K562 (cell line): ENCODE results near the gene ST7. TPM values are rescaled to one million over a fixed set of nuclear protein-coding genes. Genes with fewer than 3 reads are reported as not detected.

ENCODE experiments used
- ATAC-seq: fragments of 200-7000 bp; cut with Tn5 transposase; 3 replicates; pipeline ENCODE4 v1.9.1; 2020; ENCODE audit warnings: moderate library complexity
- BruUV-seq: library from RNA; stranded (reverse); fragments of 400-500 nt; replicated peaks from 2 replicates; lab custom pipeline; 2021; lab: Mats Ljungman, UMichigan
- CTCF ChIA-PET: fragments of 300-600 bp; formaldehyde crosslinking; extraction: SDS; loops from one replicate; lab custom pipeline; 2021; ENCODE audit warnings: low intra/inter-chr PET ratio; lab: Yijun Ruan, JAX
- POLR2A ChIA-PET: fragments of 300-600, 350-650 bp; sonication (Branson Sonifier 250); formaldehyde crosslinking; extraction: SDS; loops from one replicate; lab custom pipeline; 2021; ENCODE audit warnings: antibody characterized with exemption, inconsistent platforms; lab: Yijun Ruan, JAX
- DNase-seq, 4 experiments: peaks; one replicate each; pipeline versions ENCODE4 v3.0.0 to v3.0.0-alpha.2; 2011 to 2018; ENCODE audit warnings: low spot score in 3 of 4, mixed read lengths in 3 of 4; ENCODE audit errors: extremely low read depth in 1 of 4
- FAIRE-seq: peaks from 2 replicates; lab custom pipeline; 2011; peaks lifted over from hg19 to GRCh38; lab: Jason Lieb, UNC
- H2AFZ ChIP-seq: 2 replicates; pipeline ENCODE4 v1.6.0; 2011; ENCODE audit warnings: low read depth, low read length, control low read depth, inconsistent platforms
- H3K27ac ChIP-seq: fragments of 200-600 bp; 3 replicates; pipeline ENCODE4 v1.8.0; 2011; ENCODE audit warnings: low read depth, mild to moderate bottlenecking, control low read depth, inconsistent platforms, low read length, moderate library complexity, mixed read lengths; ENCODE audit errors: extremely low read depth
- H3K27me3 ChIP-seq, 2 experiments: fragments of 300-600 bp in 1 of 2; 2 replicates in 1 of 2; 3 replicates in 1 of 2; pipeline versions ENCODE4 v1.6.0 to v1.8.0; 2011; ENCODE audit warnings: inconsistent platforms in 2 of 2, low read length in 2 of 2, mild to moderate bottlenecking in 1 of 2, mixed read lengths in 1 of 2, moderate library complexity in 1 of 2; ENCODE audit not compliant: control insufficient read depth in 2 of 2, insufficient read depth in 2 of 2
- H3K36me3 ChIP-seq: fragments of 300-600 bp; 3 replicates; pipeline ENCODE4 v1.8.0; 2011; ENCODE audit warnings: mild to moderate bottlenecking, low read length, inconsistent platforms; ENCODE audit not compliant: control insufficient read depth, insufficient read depth
- H3K4me1 ChIP-seq, 2 experiments: fragments of 200-600 bp in 1 of 2; replicated peaks in 1 of 2; 2 replicates in 1 of 2; 3 replicates in 1 of 2; pipeline versions ENCODE4 v1.5.1 to v1.8.0; 2011; ENCODE audit warnings: inconsistent platforms in 2 of 2, low read length in 2 of 2, mild to moderate bottlenecking in 1 of 2, mixed read lengths in 1 of 2, moderate library complexity in 1 of 2; ENCODE audit not compliant: control insufficient read depth in 2 of 2, insufficient read depth in 2 of 2
- H3K4me2 ChIP-seq: 2 replicates; pipeline ENCODE4 v1.6.1; 2011; ENCODE audit warnings: low read length, control low read depth, inconsistent platforms, mixed read lengths; ENCODE audit not compliant: insufficient read depth
- H3K4me3 ChIP-seq: fragments of 200-600 bp; sonication (generic), shearing (Covaris generic); 2 replicates; pipeline ENCODE4 v1.5.1; 2016; ENCODE audit warnings: control low read depth, inconsistent platforms
- H3K79me2 ChIP-seq: fragments of 200-600 bp; 3 replicates; pipeline ENCODE4 v1.8.0; 2011; ENCODE audit warnings: low read length, inconsistent platforms; ENCODE audit not compliant: control insufficient read depth, insufficient read depth
- H3K9ac ChIP-seq, 2 experiments: 2 replicates each; pipeline versions ENCODE4 v1.6.0 to v1.6.1; 2011; ENCODE audit warnings: low read depth in 2 of 2, low read length in 2 of 2, control low read depth in 1 of 2, inconsistent platforms in 1 of 2, mild to moderate bottlenecking in 1 of 2, mixed read lengths in 1 of 2; ENCODE audit not compliant: insufficient read depth in 1 of 2
- H3K9me1 ChIP-seq: one replicate; pipeline ENCODE4 v1.6.0; 2011; ENCODE audit warnings: inconsistent platforms, mild to moderate bottlenecking, low read length, moderate library complexity; ENCODE audit not compliant: control insufficient read depth, insufficient read depth
- H3K9me3 ChIP-seq: replicated peaks from 2 replicates; pipeline ENCODE4 v1.5.1; 2011; ENCODE audit warnings: low read depth, low read length, inconsistent platforms; ENCODE audit not compliant: control insufficient read depth, insufficient read depth
- H4K20me1 ChIP-seq: replicated peaks from 2 replicates; pipeline ENCODE4 v1.6.1; 2011; ENCODE audit warnings: low read length, inconsistent platforms, mixed read lengths; ENCODE audit not compliant: control insufficient read depth, insufficient read depth
- BCL6 ChIP-seq: fragments of 250-450 bp; sonication (Bioruptor Pico); IDR thresholded peaks from 2 replicates; pipeline ENCODE4 v1.4.0; 2020
- CBX3 ChIP-seq, 2 experiments: IDR thresholded peaks; 1 replicate in 1 of 2; 2 replicates in 1 of 2; pipeline ENCODE4 v1.6.1; 2012; ENCODE audit warnings: inconsistent platforms in 2 of 2, low read length in 2 of 2, borderline replicate concordance in 1 of 2, control low read depth in 1 of 2
- FOXJ2 ChIP-seq: fragments of 200-800 bp; sonication (Bioruptor generic); IDR thresholded peaks from 2 replicates; pipeline ENCODE4 v1.6.1; 2016; ENCODE audit warnings: missing genetic modification characterization, missing compliant biosample characterization
- MYNN ChIP-seq, 2 experiments: sonication (generic); formaldehyde crosslinking in 1 of 2; IDR thresholded peaks; 2 replicates each; pipeline versions ENCODE4 v1.5.0 to v1.6.1; 2016 to 2020; ENCODE audit warnings: antibody characterized with exemption in 1 of 2, missing genetic modification reagents in 1 of 2
- NFIC ChIP-seq: fragments of 450-650 bp; IDR thresholded peaks from 2 replicates; pipeline ENCODE4 v1.6.1; 2017; ENCODE audit warnings: mild to moderate bottlenecking, inconsistent platforms
- RFX7 ChIP-seq: fragments of 250-450 bp; sonication (Bioruptor Pico); IDR thresholded peaks from 2 replicates; pipeline ENCODE4 v1.5.1; 2021; ENCODE audit warnings: mild to moderate bottlenecking
- SIN3B ChIP-seq: fragments of 450-650 bp; IDR thresholded peaks from 2 replicates; pipeline ENCODE4 v1.6.1; 2017; ENCODE audit warnings: low read depth, mild to moderate bottlenecking, moderate library complexity
- SMAD4 ChIP-seq: fragments of 250-450 bp; sonication (Bioruptor Pico); conservative IDR thresholded peaks from 2 replicates; pipeline ENCODE4 v1.8.0; 2021; ENCODE audit warnings: inconsistent platforms, mild to moderate bottlenecking, moderate library complexity
- SP2 ChIP-seq: IDR thresholded peaks from 2 replicates; pipeline ENCODE4 v1.6.1; 2011; ENCODE audit warnings: mild to moderate bottlenecking, low read depth, low read length, moderate library complexity; ENCODE audit not compliant: poor library complexity, severe bottlenecking; ENCODE audit errors: extremely low read depth
- TAF15 ChIP-seq: fragments of 200-400 bp; formaldehyde crosslinking; IDR thresholded peaks from 2 replicates; pipeline ENCODE4 v1.6.1; 2017; ENCODE audit warnings: mild to moderate bottlenecking, low read depth, low read length, moderate library complexity
- ZC3H4 ChIP-seq: sonication (generic); formaldehyde crosslinking; IDR thresholded peaks from 2 replicates; pipeline ENCODE4 v1.9.0; 2021; ENCODE audit warnings: missing genetic modification reagents, borderline replicate concordance
- ZKSCAN8 ChIP-seq: fragments of 200-800 bp; sonication (Bioruptor generic); IDR thresholded peaks from 2 replicates; pipeline ENCODE4 v1.6.1; 2016; ENCODE audit warnings: missing genetic modification characterization, missing compliant biosample characterization
- ZNF707 ChIP-seq: fragments of 250-450 bp; sonication (Bioruptor Pico); conservative IDR thresholded peaks from 2 replicates; pipeline ENCODE4 v1.8.0; 2022; ENCODE audit warnings: inconsistent platforms, mild to moderate bottlenecking, moderate library complexity
- WGBS: fragments of 100-300 bp; shearing (Covaris generic); methylation state at CpG from one replicate; pipeline ENCODE4 v1.1.6; 2016; ENCODE audit warnings: low coverage, mixed read lengths; ENCODE audit not compliant: insufficient coverage; ENCODE audit errors: missing lambda C conversion rate; 5-methylcytosine and 5-hydroxymethylcytosine counted together
- in situ Hi-C: fragments of 300-500 bp; cut with MboI; formaldehyde crosslinking; loops from 4 replicates; pipeline ENCODE4 v1.15.0; 2018; ENCODE audit warnings: inconsistent platforms, mixed read lengths
- intact Hi-C: fragments of 100-400 bp; cut with micrococcal nuclease; formaldehyde crosslinking; loops from 2 replicates; pipeline ENCODE4 v1.14.2; 2022
- polyA plus RNA-seq, 8 experiments: library from polyadenylated mRNA; depleted of rRNA in 4 of 8; stranded (reverse) in 5 of 8; unstranded in 3 of 8; fragments of >200 nt; fragmentation: Nextera tagmentation in 2 of 8; fragmentation: Illumina TruSeq in 1 of 8; extraction: Ambion mirVana in 2 of 8; extraction: Trizol in 1 of 8; gene quantifications; 2 replicates each; pipeline versions ENCODE4 v1.2.1 to v1.2.3, GENCODE V29; 2011 to 2014; ENCODE audit warnings: inconsistent platforms in 1 of 8, missing spikeins in 1 of 8
- total RNA-seq, 7 experiments: library from RNA; depleted of rRNA in 6 of 7; stranded (reverse); fragments of >200 nt in 6 of 7; fragmentation: Illumina TruSeq in 2 of 7; extraction: Trizol in 2 of 7; gene quantifications; 2 replicates each; pipeline versions ENCODE4 v1.2.1 to v1.2.3, GENCODE V29; 2011 to 2021; ENCODE audit warnings: low replicate concordance in 1 of 7
- TF ChIP-seq, protein P1 (sequence below): fragments of 450-650 bp; formaldehyde crosslinking; IDR thresholded peaks from 2 replicates; pipeline ENCODE4 v1.4.0; 2022; ENCODE audit warnings: missing genetic modification characterization
- TF ChIP-seq, protein P2 (sequence below): fragments of 450-650 bp; conservative IDR thresholded peaks from 2 replicates; pipeline ENCODE4 v1.6.1; 2016; ENCODE audit warnings: missing genetic modification characterization, low read depth, mild to moderate bottlenecking, missing compliant biosample characterization, moderate library complexity
- TF ChIP-seq, protein P3 (sequence below): fragments of 250-450 bp; sonication (Bioruptor Pico); IDR thresholded peaks from 2 replicates; pipeline ENCODE4 v1.8.0; 2021; ENCODE audit warnings: borderline replicate concordance, mild to moderate bottlenecking, moderate library complexity; ENCODE audit not compliant: poor library complexity, severe bottlenecking

The ST7 gene
- total and polyA plus RNA-seq, 9 of the 15 experiments (the other 6 are each of a cell fraction or from before 2014, with no cell fraction given) = 23.9 to 56.3 (median 36.9) TPM

DNA sequence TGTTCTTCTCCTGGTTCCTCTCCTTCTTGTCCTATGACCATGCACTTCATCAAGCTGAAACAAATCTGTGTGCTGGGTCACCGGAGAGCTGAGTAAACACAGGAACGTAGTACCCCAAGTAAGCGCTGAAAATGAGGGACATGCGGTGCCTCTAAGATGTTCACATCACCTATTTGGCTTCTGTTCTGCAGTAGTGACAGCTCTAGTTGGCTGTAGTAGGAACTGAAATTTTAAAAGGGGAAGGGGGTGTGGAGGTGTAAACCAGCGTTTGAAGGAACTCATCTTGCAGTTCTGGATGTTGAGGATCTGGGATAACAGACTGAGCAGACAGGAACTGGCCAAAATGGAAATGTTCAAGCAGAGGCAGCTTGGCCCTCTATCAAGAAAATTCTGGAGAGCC lies 284.3 kb downstream of the ST7 start:
- no peaks in the 10 kb centered on the region for H3K36me3 ChIP-seq
- no peak overlapping the region for H2AFZ ChIP-seq
- no peaks in the 10 kb centered on the region for H4K20me1 ChIP-seq
- no TSS peak for BruUV-seq
- FAIRE-seq (no peak), DNase-seq (no peak), ATAC-seq (no peak)
- in situ Hi-C loops (no loop called here), intact Hi-C loops (no loop called here)
- no peaks in the 10 kb centered on the region for H3K9me1 ChIP-seq
- peaks cover 0 to 21% of the 10 kb centered on the region in 2 experiments; a peak in 3 of 5 replicates for H3K27me3 ChIP-seq
- no peaks in the 10 kb centered on the region for H3K4me1 ChIP-seq
- H3K4me3 ChIP-seq = no peak overlapping the region
- H3K27ac ChIP-seq = no peak overlapping the region
- TF ChIP-seq SP2 (no peak), MYNN (IDR thresholded peaks at IDR 0.05) (no peak), MYNN (CRISPR knock-in tag; IDR thresholded peaks at IDR 0.05) (no peak), ZKSCAN8 (CRISPR knock-in tag) (no peak), SIN3B (no peak), SMAD4 (CRISPR knock-in tag) (no peak), FOXJ2 (tag) (no peak), CBX3 (IDR thresholded peaks at IDR 0.05; ENCODE audit: borderline replicate concordance in 1 of 2, low read length in 2 of 2) (no peak), RFX7 (CRISPR knock-in tag) (no peak), TAF15 (no peak), ZNF707 (CRISPR knock-in tag) (no peak), ZC3H4 (CRISPR knock-in tag) (no peak), BCL6 (CRISPR knock-in tag) (no peak), NFIC (no peak)
- TF ChIP-seq, protein P1, sequence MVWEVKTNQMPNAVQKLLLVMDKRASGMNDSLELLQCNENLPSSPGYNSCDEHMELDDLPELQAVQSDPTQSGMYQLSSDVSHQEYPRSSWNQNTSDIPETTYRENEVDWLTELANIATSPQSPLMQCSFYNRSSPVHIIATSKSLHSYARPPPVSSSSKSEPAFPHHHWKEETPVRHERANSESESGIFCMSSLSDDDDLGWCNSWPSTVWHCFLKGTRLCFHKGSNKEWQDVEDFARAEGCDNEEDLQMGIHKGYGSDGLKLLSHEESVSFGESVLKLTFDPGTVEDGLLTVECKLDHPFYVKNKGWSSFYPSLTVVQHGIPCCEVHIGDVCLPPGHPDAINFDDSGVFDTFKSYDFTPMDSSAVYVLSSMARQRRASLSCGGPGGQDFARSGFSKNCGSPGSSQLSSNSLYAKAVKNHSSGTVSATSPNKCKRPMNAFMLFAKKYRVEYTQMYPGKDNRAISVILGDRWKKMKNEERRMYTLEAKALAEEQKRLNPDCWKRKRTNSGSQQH (CRISPR knock-in tag) = no peak
- TF ChIP-seq, protein P2, sequence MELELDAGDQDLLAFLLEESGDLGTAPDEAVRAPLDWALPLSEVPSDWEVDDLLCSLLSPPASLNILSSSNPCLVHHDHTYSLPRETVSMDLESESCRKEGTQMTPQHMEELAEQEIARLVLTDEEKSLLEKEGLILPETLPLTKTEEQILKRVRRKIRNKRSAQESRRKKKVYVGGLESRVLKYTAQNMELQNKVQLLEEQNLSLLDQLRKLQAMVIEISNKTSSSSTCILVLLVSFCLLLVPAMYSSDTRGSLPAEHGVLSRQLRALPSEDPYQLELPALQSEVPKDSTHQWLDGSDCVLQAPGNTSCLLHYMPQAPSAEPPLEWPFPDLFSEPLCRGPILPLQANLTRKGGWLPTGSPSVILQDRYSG (tag) = no peak
- TF ChIP-seq, protein P3, sequence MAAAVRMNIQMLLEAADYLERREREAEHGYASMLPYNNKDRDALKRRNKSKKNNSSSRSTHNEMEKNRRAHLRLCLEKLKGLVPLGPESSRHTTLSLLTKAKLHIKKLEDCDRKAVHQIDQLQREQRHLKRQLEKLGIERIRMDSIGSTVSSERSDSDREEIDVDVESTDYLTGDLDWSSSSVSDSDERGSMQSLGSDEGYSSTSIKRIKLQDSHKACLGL (CRISPR knock-in tag) = no peak
- no peak overlapping the region for H3K9ac ChIP-seq
- no peaks in the 10 kb centered on the region for H3K9me3 ChIP-seq
- ChIA-PET CTCF (no interaction called here), POLR2A (interaction anchor here (0.6 to 1.0 kb wide), 3 partner anchors 12 to 30 kb away, joined by 3 to 4 read pairs (median 3); no protein-coding TSS in a partner anchor)
- no peak overlapping the region for H3K4me2 ChIP-seq
- 1% methylated on average over 5 of the region's 5 CpGs for WGBS
- no peaks in the 10 kb centered on the region for H3K79me2 ChIP-seq
